Gastroesophageal sphincter (tissue), 4 donors: ENCODE results near the gene TPX2. TPM values are rescaled to one million over a fixed set of nuclear protein-coding genes. Genes with fewer than 3 reads are reported as not detected.

ENCODE experiments used
- ATAC-seq: fragments of 150-250 bp; one replicate; pipeline ENCODE4 v1.9.1; 2016; ENCODE audit warnings: mild to moderate bottlenecking, moderate library complexity
- H3K27ac ChIP-seq, 4 donors: fragments of 200-600 bp; sonication (generic) in 3 of 4; 1 replicate in 3 of 4; 2 replicates in 1 of 4; pipeline ENCODE4 v1.5.1; 2016 to 2019
- H3K27me3 ChIP-seq: fragments of 200-600 bp; sonication (generic); one replicate; pipeline ENCODE4 v1.5.1; 2019
- H3K36me3 ChIP-seq, 2 donors: fragments of 200-600 bp; sonication (generic); one replicate each; pipeline ENCODE4 v1.5.1; 2019; ENCODE audit warnings: control low read depth in 1 of 2
- H3K4me1 ChIP-seq, 3 donors: fragments of 200-600 bp; sonication (generic); 1 replicate in 2 of 3; 2 replicates in 1 of 3; pipeline ENCODE4 v1.5.1; 2016 to 2019; ENCODE audit warnings: control low read depth in 2 of 3
- H3K4me3 ChIP-seq, 2 donors: fragments of 200-600 bp; sonication (generic); one replicate each; pipeline ENCODE4 v1.5.1; 2019; ENCODE audit warnings: mild to moderate bottlenecking in 1 of 2, moderate library complexity in 1 of 2
- H3K9me3 ChIP-seq, 3 donors: fragments of 200-600 bp; sonication (generic); one replicate each; pipeline ENCODE4 v1.5.1; 2017 to 2019; ENCODE audit warnings: control low read depth in 2 of 3
- EP300 ChIP-seq: sonication (generic); formaldehyde crosslinking; IDR thresholded peaks from one replicate; pipeline ENCODE4 v1.6.1; 2017; ENCODE audit warnings: antibody characterized with exemption, mild to moderate bottlenecking
- POLR2A ChIP-seq, 2 donors: fragments of 450-650 bp; IDR thresholded peaks; one replicate each; pipeline ENCODE4 v1.6.1; 2017; ENCODE audit warnings: antibody characterized with exemption in 2 of 2, mild to moderate bottlenecking in 2 of 2, moderate library complexity in 1 of 2
- POLR2AphosphoS5 ChIP-seq: sonication (generic); formaldehyde crosslinking; IDR thresholded peaks from one replicate; pipeline ENCODE4 v1.6.1; 2017; ENCODE audit warnings: antibody characterized with exemption
- WGBS, 2 donors: methylation state at CpG; one replicate each; pipeline ENCODE4 v1.1.5; 2018; ENCODE audit warnings: low coverage in 1 of 2; 5-methylcytosine and 5-hydroxymethylcytosine counted together
- total RNA-seq, 4 donors: library from RNA; depleted of rRNA; stranded (reverse); fragments of >200 nt; gene quantifications; one replicate each; pipeline ENCODE4 v1.1.0, GENCODE V29; 2016
- TF ChIP-seq, protein P1 (sequence below), 4 experiments: fragments of 200-600 bp in 2 of 4; fragments of 450-650 bp in 2 of 4; sonication (generic) in 1 of 4; IDR thresholded peaks; one replicate each; pipeline ENCODE4 v1.5.1; 2017 to 2019; ENCODE audit warnings: antibody characterized with exemption in 4 of 4, mild to moderate bottlenecking in 2 of 4, moderate library complexity in 2 of 4

TPX2 gene
- total RNA-seq, 4 donors from 2014 or later, result 0.13 to 1.4 (median 0.74) TPM

DNA sequence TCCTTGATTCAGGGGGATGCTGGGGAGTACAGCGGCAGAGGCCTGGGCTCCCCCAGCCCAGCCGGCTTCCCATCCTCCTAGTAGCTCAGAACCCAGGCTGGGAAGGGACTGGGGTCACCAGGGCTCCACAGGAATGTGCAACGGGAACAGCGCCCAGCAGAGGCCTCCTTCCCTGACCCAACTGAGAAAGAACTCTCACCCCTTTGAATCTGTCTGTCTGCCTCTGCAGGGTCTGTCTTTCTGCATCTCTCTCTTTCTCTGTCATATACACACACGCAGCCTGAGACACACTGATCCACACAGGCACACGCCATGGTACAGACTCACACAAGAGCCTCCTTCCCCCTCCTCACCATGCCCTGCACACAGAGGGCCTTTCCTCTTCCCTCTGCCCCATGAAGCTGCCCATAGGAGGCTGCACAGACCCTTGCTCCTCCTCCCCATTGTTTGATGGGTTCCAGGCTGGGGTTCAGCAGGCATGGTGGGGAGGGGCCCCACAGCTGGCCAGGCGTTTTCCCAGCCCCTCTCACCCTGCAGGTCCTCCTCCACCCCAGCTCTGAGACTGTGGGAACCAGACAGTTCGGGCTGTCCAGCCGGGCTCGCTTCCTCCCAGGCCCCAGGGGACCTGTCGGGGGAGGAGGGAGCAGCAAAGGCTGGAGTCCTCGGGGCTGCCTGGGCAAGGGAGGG is 103.5 kb downstream of the TPX2 start:
- H3K27me3 ChIP-seq, result no peaks in the 10 kb centered on the region
- peak overlapping the region in 3 of 4 donors; percentile 8 to 62 (median 40) for H3K27ac ChIP-seq
- no peaks in the 10 kb centered on the region for H3K9me3 ChIP-seq
- TF ChIP-seq, protein P1, sequence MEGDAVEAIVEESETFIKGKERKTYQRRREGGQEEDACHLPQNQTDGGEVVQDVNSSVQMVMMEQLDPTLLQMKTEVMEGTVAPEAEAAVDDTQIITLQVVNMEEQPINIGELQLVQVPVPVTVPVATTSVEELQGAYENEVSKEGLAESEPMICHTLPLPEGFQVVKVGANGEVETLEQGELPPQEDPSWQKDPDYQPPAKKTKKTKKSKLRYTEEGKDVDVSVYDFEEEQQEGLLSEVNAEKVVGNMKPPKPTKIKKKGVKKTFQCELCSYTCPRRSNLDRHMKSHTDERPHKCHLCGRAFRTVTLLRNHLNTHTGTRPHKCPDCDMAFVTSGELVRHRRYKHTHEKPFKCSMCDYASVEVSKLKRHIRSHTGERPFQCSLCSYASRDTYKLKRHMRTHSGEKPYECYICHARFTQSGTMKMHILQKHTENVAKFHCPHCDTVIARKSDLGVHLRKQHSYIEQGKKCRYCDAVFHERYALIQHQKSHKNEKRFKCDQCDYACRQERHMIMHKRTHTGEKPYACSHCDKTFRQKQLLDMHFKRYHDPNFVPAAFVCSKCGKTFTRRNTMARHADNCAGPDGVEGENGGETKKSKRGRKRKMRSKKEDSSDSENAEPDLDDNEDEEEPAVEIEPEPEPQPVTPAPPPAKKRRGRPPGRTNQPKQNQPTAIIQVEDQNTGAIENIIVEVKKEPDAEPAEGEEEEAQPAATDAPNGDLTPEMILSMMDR (IDR thresholded peaks at IDR 0.05), result no peak
- no peak for TF ChIP-seq POLR2A (IDR thresholded peaks at IDR 0.05)
- TF ChIP-seq EP300, result no peak
- TF ChIP-seq POLR2AphosphoS5, result no peak
- no peaks in the 10 kb centered on the region for H3K36me3 ChIP-seq
- H3K4me1 ChIP-seq, result peaks cover 0 to 60% (median 5%) of the 10 kb centered on the region in 3 donors
- WGBS, 2 donors, result 47% methylated on average over 2 of the region's 12 CpGs; no CpG with 5 or more reads in 1 of the 2 donors
- H3K4me3 ChIP-seq, result peak overlapping the region in 1 of 2 donors; percentile 4
- ATAC-seq, result no peak

DNA sequence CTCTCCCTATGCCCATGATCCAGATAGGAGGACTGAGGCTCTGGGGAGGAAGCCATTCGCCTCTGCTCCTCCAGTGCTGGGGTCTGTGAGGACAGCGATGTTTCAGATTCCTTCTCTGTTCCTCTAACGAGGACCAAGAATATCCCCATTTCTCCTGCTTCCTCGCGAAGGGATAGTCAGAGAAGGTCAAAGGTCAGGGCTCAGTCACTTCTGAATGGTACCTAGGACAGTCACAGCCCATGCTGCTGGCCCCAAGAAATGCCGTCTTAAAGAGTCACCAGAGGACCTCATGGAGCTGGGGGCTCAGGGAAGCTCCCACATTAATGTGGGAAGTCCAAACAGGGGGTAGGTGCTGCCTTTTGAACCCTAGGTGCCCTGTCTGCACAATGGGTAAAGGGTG is 104.2 kb downstream of the TPX2 start:
- H3K27me3 ChIP-seq, result no peaks in the 10 kb centered on the region
- ATAC-seq, result no peak
- H3K36me3 ChIP-seq, result no peaks in the 10 kb centered on the region
- peaks cover 0 to 54% (median 5%) of the 10 kb centered on the region in 3 donors for H3K4me1 ChIP-seq
- H3K9me3 ChIP-seq, result no peaks in the 10 kb centered on the region
- peak overlapping the region in 1 of 2 donors; percentile 35 for H3K4me3 ChIP-seq
- H3K27ac ChIP-seq, result peak overlapping the region in 3 of 4 donors; percentile 8 to 60 (median 57)
- WGBS, 2 donors, result 50 to 80% methylated on average over 1 to 2 of the region's 6 CpGs
- TF ChIP-seq POLR2AphosphoS5, result no peak
- no peak for TF ChIP-seq EP300
- TF ChIP-seq, protein P1 (IDR thresholded peaks at IDR 0.05), result no peak
- TF ChIP-seq POLR2A (IDR thresholded peaks at IDR 0.05), result no peak

DNA sequence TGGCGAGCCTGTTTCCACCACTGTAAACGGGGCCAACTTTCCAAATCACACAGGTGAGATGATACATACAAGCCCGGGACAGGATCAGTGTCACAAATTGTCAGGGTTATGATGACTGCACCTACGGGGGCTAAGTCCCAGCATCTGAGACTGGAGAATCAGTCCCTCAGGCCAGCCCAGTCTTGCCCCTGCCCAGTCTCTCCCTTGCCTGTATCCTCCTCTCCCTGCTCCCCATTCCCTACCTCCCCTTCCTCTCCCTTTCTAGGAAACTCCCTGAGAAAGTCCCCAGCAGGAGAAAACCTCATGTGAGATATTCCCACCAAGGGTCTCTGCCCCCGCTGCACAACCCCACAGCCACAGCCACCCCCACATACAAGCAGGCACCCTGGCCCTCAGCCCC is 104.8 kb downstream of the TPX2 start:
- no peaks in the 10 kb centered on the region for H3K36me3 ChIP-seq
- H3K4me3 ChIP-seq, result peak overlapping the region in 1 of 2 donors; percentile 35
- WGBS, 2 donors, result 55 to 100% methylated on average over 1 to 4 of the region's 5 CpGs
- ATAC-seq, result no peak
- no peaks in the 10 kb centered on the region for H3K9me3 ChIP-seq
- peak overlapping the region in 2 of 4 donors; percentile 57 to 60 for H3K27ac ChIP-seq
- H3K4me1 ChIP-seq, result peaks cover 0 to 48% (median 5%) of the 10 kb centered on the region in 3 donors
- H3K27me3 ChIP-seq, result peaks cover 4% of the 10 kb centered on the region
- TF ChIP-seq, protein P1 (IDR thresholded peaks at IDR 0.05), result no peak
- no peak for TF ChIP-seq POLR2A (IDR thresholded peaks at IDR 0.05)
- TF ChIP-seq EP300, result no peak
- no peak for TF ChIP-seq POLR2AphosphoS5

DNA sequence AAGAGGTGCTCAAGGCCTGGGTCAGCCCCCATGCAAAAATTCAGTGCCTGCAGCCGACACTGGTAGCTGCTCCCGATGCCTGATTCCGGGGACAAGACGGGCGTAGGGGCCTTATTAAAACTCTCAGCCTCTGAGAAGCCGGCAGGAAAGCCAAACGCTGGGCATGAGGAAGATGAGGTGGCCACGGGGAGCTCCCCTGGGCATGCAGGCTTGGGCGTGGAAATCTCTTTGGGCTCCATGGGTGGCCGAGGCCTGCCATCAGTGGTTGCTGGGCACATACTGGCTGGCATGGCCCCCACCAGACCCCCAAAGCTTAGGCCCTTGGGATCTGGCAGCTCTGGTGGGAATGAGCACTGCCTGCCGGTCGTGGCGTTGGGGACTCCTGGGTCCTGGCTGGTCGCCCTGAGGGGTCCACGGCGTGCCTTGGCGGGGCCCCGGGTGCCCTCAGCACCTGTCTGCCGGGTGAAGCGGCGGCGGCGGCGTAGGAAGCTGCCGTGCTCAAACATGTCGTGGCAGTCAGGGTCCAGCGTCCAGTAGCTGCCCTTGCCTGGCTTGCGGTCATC is 105.7 kb downstream of the TPX2 start:
- no peak for ATAC-seq
- TF ChIP-seq POLR2A (IDR thresholded peaks at IDR 0.05) (no peak), POLR2AphosphoS5 (no peak), EP300 (no peak)
- TF ChIP-seq, protein P1 (IDR thresholded peaks at IDR 0.05), result no peak
- Histone ChIP-seq H3K27me3 (peaks cover 14% of the 10 kb centered on the region), H3K9me3 (no peaks in the 10 kb centered on the region), H3K4me1 (peaks cover 0 to 46% (median 5%) of the 10 kb centered on the region in 3 donors), H3K36me3 (no peaks in the 10 kb centered on the region), H3K27ac (peak overlapping the region in 3 of 4 donors; percentile 48 to 60 (median 54)), H3K4me3 (peak overlapping the region in 1 of 2 donors; percentile 35)
- 100% methylated on average over 3 of the region's 28 CpGs; no CpG with 5 or more reads in 1 of the 2 donors for WGBS, 2 donors
